HG03457 (cell line): ENCODE measurements around the gene CELF2.

Source experiments
- ATAC-seq: cut with Tn5 transposase; IDR thresholded peaks from one replicate; pipeline ENCODE4 v1.9.1; 2021; ENCODE audit warnings: moderate number of reproducible peaks; ENCODE audit not compliant: unreplicated experiment

Gene CELF2

DNA sequence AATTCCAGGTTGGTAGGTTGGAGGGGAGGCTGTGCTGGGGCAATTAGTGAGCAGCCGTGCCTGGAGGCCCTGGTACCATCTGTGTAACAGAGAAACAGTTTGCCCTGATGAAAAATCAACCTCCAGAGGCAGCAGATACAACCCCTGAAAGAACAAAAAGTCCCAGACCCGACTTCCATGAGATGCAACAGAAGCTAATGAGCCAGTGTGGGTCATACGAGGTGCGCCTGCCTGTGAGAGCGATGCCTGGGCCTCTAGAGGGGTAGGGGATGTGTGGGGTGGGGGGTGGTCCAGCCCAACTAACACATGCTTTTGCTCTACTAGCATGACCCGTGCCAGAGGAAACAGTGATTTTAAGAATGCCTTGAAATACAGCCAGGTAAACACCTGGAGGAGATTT is 39.3 kb downstream of the CELF2 start:
- no peak for ATAC-seq

DNA sequence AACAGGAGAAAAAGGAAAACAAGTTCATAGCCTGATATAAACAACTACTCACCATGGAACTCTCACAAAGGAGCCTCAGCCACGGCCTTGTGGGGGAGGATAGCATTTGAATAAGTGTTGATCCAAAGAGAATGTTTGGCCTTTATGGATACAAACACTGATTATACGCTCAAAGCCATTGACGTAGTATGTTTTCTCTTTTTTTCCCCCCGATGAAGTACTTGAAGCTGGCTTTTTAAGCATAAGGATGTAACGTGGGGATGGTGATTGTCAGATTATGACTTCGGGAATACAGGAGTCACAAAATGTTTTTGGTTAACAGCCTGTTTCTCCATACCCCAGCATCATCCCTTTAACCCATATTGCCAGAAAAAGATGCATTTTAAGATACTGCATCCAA is 39.8 kb downstream of the CELF2 start:
- ATAC-seq: no peak

DNA sequence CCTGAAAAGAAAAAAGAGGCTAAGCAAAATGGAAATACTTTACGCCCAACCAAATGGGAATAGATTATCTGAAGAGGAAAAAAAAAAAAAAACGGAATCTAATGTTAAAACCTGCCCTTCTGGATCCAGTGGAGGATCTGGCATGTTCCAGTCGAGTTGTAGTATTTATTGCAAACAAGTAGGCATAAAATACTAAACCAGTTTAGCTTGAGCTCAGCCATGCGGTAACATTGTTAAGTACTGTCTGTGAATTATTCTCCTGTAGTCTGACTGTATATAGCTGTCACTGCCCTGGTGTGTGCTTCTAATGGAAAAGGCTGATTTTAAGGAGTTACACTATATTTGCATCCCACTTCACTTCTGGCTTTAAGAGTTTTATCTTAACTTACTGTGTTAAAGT is 40.3 kb downstream of the CELF2 start:
- ATAC-seq: no peak

DNA sequence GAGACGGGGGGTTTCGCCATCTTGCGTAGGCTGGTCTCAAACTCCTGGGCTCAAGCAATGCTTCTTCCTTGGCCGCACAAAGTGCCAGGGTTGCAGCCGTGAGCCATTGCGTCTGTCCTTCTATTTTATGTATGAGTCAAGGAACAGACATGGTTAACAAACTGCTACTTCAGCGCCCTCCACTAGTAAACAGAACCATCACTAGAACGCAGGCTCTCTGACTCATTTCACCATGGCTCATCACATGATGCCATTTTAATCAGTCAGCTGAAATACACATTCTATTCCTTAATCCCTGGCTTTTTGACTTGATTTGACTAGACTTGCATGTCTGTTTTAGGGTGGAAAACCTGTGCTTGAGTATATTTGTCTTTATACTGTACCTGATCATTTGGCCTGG is 41.3 kb downstream of the CELF2 start:
- ATAC-seq: no peak

DNA sequence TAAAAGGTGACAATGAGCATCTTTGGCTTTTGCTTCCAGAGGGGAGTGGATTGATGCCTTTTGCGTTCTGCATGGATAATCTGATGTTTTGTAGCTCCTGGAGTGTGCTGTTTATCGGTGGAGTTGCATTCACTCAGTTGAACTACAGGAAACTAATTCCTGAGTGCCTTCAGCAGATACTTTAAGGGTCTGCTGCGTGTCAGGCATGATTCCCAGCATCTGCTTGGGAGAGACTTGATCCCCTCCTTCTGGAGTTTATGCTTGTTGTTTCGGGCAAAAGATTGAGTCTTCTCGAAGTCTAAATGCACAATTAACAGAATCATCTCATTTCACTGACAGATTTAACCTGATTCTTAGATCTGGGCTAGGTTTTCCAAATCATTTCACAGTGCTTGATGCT is 46.2 kb downstream of the CELF2 start:
- ATAC-seq: no peak

DNA sequence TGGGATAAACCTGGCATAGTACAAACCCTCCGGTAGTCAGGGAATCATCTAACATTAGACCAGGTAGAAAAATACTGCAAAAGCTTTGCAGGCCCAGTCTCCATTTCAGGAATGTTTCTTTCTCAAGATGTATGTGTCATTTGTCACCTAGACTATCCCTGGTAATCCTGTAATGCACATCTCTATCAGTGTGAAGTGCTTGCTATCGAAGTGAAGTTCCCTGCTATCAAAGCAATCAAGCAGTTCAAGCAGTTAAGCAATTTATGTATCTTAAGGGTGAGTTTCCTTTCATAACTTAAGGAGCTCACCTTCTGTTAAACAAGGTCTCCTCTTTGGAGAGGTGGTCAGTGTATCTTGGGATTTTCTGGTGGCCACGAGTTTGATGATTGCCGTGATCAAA is 47.2 kb downstream of the CELF2 start:
- ATAC-seq: no peak

DNA sequence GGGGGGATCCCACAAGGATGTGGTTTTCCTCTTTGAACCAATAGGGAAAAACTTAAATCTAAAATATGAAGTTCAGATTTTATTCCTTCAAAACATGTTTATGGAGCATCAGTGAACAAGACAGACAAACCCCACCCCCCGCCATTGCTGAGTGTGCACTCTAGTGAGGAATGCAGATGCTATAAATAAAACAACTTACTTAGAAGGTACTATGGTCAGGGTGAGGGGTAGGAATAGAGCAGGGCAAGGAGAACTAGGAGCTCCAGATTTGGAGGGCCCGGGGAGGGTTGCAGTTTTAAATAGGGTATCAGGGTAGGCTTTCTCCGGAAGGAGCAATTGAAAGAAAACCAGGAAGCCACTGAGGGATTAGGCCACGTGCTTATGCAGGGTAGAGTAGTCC is 47.9 kb downstream of the CELF2 start:
- ATAC-seq: no peak

DNA sequence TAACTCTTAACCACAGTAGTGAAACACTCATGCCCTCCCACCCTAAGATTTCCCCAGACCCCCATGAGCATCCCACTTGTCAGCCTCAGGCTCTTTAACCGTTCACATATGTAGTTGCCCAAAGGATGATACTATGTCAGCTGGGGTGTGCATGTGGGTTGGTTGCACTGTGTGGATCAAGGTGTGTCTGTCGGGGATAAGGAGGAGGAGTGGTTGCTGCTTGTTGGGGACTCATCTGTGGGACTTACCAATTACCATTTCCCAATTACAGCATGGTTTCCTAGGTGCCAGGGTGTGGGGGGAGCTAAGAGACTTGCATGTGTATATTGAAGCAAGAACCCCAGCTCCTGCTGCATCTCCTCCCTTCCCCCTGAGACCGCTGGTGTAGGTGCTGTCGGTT is 48.8 kb downstream of the CELF2 start:
- ATAC-seq: no peak

DNA sequence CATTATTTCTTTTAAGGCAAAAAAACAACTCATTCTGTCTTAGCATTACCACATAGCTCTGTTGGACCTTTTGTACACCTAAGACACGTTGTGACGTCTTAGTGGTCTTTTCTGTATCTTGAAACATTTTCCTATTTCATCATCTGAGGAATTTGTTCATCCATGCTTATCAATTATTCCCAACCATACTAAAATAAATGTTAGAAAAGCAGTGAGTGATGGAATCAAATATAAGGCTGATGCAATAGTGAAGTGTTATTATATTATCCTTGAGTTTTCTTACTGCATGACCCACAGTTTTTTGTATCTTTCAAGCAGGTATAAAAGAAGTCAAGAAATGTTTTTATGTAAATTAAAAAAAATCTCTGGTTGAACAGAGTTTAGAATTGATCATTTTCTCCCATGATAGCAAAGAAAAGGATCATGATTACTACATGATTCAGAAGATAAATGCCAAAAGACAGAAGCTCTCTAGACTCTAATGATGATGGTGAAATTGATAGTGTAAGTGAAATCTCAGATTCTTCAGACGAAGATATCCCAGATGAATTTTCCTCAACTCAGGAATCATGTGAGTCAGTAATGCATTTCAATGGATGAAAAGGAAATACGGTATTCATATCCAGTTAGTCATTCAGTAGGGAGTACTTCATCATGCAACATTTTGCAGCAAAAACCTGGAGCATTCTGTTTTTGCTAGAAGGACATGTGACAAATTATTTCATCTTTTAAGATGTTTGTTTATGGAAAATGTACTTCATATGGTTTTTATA is 51.4 kb downstream of the CELF2 start:
- ATAC-seq: no peak

DNA sequence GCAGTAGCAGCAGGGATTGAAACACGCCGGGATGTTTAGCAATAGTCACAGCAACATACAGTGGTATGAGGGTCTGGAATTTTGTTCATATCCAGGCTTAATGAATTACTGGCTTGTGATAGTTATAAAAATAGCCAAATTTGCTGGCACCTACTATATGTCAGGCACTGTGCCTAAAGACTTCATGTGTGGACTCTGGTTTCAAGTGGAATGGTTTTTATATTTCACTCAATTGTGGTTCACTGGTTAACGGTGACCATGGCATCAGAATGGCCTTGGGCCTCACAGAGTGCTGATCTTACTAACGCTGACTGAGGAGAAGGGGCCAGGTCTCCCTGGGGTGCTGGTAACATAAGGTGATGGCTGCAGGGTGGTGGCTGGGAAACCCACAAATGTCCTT is 55.7 kb downstream of the CELF2 start:
- ATAC-seq: no peak

DNA sequence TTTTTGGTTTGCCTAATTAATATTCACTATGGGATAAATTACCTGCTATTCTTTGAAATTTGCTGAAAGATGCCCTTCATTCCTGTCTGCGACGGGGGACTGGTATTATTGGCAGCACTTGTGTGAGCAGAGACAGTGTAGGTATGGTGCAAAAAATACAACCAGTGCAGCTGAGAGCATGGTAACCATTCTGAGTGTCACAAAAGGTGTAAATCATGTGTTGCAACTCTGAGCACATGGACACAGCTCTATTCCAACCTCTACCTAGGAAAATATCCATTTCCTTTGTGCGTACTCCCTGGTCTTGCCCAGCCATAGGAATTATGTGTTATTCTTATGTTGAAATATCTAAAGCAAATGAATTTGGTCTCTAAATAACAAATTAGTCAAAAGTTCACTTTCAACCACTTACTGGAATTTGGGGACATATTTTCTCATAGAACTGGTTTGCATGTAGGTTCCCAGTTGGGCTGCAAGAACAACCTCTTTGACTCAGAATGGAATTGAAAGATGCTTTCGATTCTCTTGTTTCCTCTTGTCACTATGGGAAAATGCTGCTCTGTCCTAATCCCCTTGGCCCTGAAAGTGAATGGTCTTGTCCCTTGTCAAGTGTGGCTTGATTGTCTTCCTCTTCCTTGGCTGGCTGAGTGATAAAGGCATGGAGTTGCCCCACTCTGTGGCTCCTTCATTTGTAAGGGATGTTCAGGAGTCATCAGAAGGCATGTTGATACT is 57.0 kb downstream of the CELF2 start:
- peak; percentile 57 for ATAC-seq

DNA sequence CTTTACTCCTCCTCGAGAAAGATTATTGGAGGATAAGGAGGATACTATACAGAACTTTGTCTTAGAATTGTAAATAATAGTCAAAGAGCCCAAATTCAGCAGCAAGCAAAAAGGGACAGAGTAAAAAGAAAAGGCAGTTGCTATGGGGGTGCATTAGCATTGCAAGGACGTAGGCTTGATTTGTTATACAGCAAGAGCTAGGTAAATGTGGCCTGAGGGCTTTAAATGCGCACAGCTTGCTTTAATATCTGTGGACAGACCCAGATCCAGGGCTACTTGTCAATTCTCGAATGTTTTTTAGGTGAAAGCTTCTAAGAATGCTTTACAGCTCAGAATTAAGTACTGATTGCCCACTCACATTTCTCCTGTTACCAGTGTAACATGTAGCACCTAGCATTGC is 58.5 kb downstream of the CELF2 start:
- ATAC-seq: no peak

DNA sequence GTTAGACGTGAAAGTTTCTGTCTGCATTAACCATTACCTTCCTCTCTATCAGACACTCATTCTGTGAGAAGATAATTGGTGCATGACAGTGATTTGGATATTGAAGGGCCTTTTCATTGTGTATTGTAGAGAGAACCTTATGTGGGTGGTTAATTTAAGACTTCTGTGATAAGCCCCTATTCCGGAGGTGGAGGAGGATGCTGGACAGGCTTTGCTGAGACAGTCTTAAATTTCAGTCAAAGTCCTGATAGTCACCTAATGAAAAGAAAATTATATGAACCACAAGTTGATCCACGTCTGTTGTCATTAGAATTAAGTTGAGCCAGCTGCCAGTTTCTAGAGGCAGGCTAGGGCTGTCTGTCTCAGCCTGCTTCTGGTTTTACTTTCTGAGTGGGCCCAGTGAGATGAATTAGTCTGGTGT is 62.9 kb downstream of the CELF2 start:
- ATAC-seq: no peak

DNA sequence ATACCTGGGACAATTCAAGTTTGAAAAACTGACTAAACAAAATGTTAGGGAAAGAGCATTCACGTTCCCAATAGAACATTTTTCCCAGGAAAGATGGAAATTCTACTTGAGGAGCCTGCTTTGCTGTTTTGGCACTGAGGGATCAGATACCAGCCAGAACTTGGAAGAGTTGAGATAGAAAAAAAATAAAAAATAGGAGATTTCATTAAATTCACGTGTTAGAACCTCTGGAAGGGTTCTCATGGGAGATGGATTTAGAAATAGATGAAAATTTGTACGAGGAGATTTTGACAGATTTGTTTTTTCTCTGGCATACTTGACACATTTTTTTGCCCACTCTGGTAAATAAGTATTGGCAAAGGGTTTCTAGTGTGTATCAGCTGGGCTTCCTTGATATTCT is 63.7 kb downstream of the CELF2 start:
- ATAC-seq: no peak

DNA sequence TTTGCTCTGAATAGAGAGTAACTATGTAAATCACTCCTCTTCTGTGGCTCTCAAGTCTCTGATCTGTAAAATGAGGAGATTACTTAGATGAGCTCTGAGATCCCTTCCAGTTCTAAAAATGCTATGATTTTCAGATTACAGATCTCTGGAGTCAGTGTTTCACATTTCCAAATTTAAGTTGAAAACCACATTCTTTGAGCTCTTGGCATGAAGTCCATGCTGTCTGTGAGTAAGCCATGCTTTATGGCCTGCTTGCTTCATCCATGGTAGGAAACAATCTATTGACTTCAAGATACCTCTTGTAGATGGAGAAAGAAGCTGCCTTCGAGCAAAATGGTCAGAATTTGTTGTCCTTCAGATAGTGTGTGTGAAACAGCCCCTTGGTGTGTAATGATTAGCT is 64.9 kb downstream of the CELF2 start:
- no peak for ATAC-seq

DNA sequence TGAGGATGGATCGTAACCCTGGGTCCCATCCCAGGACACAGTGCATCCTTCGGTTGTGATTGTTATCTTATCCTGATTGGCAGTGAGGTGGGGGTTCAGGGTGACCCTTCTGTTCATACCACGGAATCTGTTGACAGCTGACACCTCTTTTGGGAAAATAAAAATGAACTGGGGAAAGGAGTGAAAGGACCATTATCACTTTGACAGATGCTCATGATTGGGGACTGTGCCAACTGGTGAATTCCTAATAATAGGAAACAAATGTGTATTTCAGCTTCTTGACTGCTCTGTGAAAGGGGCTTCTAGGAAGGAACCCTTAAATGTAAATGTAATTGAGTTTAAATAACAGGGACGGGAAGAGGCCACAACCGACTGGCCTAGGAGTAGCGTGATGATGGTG is 65.4 kb downstream of the CELF2 start:
- no peak for ATAC-seq

DNA sequence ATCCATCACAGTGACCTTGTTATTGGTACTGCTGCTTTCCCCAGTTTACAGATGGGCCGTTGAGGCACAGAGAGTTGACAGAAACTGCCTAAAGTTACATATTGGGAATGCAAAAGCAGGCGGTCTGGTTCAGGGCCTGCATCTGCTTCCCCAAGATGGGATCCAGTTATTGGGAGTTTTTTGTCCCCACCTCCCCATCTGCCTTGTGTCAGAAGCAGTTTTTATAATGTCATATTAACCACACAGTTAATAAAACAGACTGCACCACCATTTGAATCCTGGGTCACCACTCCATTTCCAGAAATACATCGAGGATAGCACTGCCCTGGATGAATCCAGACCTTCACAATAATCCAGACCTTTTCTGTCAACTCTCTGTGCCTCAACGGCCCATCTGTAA is 67.9 kb downstream of the CELF2 start:
- ATAC-seq: no peak

DNA sequence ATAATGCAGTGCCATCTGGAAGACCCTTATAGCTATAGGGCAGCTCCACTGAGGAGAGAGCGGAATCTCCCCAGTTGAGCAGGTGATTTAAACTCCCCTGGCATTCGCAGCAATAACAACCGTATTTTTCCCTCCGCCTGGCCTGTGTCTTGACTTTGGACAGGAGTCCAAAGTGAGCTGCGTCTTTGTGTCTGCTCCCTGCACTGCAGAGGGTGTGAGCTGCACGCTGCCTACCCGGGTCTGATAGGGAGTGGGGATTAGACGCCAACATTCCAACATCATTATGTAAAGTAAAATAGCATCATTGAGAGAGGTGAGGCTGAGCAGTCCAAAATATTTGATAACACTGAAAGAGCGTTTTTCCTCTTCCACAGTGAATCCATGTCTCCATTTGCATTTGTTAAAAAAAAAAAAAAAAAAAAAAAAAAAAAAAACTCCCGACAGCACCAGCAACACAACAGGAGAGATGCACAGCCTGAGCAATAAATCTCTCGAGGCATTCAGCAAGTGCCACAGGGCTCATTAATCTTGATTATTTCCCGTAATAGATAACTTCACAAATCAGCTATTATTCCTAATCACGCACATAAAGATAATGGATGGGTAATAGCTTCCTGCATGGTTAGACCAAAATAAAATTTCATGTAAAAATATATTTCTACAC is 68.6 kb downstream of the CELF2 start:
- ATAC-seq: no peak

DNA sequence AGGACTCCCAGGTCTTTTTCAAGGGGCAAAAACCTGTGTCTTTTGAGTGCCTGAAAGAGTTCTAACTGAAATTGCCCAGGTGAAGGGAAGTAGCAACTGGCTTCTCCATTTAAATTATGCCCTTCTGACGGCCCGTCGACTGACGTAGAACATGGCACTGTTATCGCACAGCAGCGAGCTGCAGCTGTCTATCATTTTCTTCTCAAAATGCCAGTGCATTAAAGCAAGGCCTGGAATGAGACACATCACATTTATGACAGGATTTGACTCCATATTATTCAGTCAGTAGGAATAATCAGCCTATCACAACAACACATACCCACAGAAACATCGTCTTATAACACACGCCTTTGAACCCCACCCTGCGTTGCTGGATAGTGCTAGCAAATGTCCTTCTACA is 69.7 kb downstream of the CELF2 start:
- no peak for ATAC-seq

DNA sequence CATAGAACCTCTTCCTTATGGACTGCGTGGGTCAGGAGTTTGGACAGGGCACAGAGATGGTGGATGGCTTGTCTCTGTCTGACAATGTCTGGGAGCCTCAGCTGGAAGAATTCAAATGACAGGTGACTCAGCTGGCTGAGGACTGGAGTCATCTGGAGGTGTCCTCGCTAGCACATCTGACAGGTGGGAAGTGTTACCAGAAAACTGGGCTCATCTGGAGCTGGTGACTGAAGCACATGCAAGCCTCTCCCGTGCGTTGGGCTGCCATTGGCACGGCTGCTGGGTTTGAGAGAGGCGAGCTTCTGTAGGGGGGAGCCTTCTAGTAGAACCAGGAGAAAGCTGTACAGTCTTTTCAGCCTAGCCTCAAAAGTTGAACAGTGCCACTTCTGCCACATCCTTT is 71.0 kb downstream of the CELF2 start:
- no peak for ATAC-seq

DNA sequence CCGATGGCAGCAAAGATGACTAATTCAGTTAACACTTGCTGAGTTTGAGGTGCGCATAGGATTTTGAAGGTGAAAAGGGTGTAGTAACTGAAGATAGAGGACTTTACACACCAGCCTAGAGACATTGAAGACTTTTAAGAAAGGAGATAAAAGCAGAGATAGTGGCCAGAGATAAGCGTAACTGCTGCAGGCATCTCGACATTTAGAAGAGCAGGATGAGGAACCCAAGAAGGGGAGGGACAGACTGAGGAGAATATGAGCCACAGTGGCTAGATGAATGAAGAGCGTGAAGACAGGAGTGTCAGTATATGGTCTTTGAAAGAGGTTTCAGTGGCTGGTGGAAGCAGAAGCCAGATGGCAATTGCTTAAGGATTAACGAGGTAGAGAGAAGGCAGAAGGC is 71.6 kb downstream of the CELF2 start:
- no peak for ATAC-seq

DNA sequence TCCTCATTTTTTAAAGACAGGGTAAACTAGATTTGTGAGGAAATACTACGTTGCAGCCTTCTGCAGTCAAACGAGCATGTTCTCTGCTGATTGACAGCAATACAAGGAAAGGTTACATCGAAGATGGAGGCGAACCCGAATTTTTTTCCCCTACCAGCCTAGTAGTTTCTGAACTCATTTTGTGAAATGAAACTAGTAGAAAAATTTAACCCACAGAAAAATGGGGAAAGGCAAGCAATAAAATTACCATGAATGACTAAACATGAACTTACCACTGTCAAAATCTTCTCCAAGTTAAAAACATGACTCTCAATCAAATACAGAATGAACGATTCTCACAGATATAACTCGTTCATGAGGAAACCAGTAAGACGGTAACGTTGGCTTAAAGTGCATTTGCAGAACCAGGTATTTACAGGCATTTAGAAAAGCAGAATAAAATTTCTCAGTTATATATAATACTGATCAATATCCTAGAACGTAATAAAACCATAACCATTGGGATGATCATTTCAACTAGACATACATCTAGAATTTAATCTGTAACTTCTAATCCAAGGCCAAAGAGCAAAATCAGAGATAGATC is 73.9 kb downstream of the CELF2 start:
- no peak for ATAC-seq
